Measurements from ENCODE around the gene SELENOI. TPM values are rescaled to one million over a fixed set of nuclear protein-coding genes. Genes with fewer than 3 reads are reported as not detected.
"Not testable (repeated sequence)": the region's sequence is repeated elsewhere in the genome, so short reads cannot be mapped to it uniquely, and the experiment has no call there.

The SELENOI gene
- total and polyA plus RNA-seq, 2 of the 4 experiments (the other 2 are of a cell fraction), result 5.1 to 25.1 TPM

DNA sequence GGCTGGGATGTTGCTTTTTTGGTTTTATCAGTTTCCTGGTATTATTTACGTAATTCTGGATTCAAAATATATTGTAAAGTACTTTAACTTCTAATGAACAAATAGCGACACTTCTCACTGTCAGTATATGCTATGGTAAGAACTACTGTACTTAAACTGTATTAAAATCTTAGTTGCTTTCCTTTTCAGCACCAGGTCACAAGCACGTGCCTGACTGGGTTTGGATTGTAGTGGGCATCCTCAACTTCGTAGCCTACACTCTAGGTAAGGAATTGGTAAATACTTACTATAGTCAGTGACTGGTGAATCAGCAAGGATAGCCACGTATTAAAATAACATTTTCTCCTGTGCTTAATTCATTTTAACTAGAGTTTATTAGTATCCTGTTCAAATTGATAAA, 21.0 kb downstream of the SELENOI start:
- no peak overlapping the region for H3K18ac ChIP-seq (ENCODE audit: low read depth, low read length)
- H2BK120ac ChIP-seq (ENCODE audit: low read depth, low read length), result no peak overlapping the region
- in situ Hi-C loops (cut with MboI; ENCODE audit: low sequenced_read_pairs) (no loop called here), intact Hi-C loops (cut with micrococcal nuclease) (no loop called here), dilution Hi-C loops (cut with HindIII; ENCODE audit: low sequenced_read_pairs, unreplicated experiment) (no loop called here)
- no peak overlapping the region for H3K4ac ChIP-seq (ENCODE audit: low read depth, low read length)
- no peak overlapping the region for H3K4me3 ChIP-seq (ENCODE audit: insufficient read depth, low read depth, low read length)
- H2AK9ac ChIP-seq (replicated peaks; ENCODE audit: low read depth, low read length, poor library complexity), result no peak overlapping the region
- no peaks in the 10 kb centered on the region for H3K4me1 ChIP-seq (ENCODE audit: control insufficient read depth, insufficient read depth, low read length)
- no peak overlapping the region for H2BK5ac ChIP-seq (ENCODE audit: low read depth, low read length, poor library complexity, severe bottlenecking)
- no peak overlapping the region for H3K56ac ChIP-seq (ENCODE audit: extremely low read depth, insufficient read depth, low read length)
- CTCF ChIA-PET, result no interaction called here
- no peak overlapping the region for H4K5ac ChIP-seq (ENCODE audit: low read depth, low read length)
- no peak overlapping the region for H2AFZ ChIP-seq (replicated peaks; ENCODE audit: low read length, poor library complexity)
- TF ChIP-seq POLR2A (IDR thresholded peaks at IDR 0.05; ENCODE audit: low read depth, low read length), result no peak
- TF ChIP-seq CEBPB (IDR thresholded peaks at IDR 0.05; ENCODE audit: low read depth, low read length), result no peak
- no peak for TF ChIP-seq MAZ (IDR thresholded peaks at IDR 0.05; ENCODE audit: borderline replicate concordance, low read depth, low read length)
- TF ChIP-seq MXI1 (IDR thresholded peaks at IDR 0.05; ENCODE audit: borderline replicate concordance, low read depth, low read length), result no peak
- no peak for TF ChIP-seq FOS (IDR thresholded peaks at IDR 0.05; ENCODE audit: low read depth, low read length)
- TF ChIP-seq SMC3 (IDR thresholded peaks at IDR 0.05; ENCODE audit: low read depth, low read length), result no peak
- no peak overlapping the region for H2BK15ac ChIP-seq (ENCODE audit: low read depth, low read length)
- no peak for ATAC-seq (ENCODE audit: low read depth)
- no peak overlapping the region for H3K27ac ChIP-seq (ENCODE audit: insufficient read depth, low read length)
- H3K79me1 ChIP-seq (ENCODE audit: low read depth in 1 of 2, low read length in 2 of 2), result peaks cover 6 to 16% of the 10 kb centered on the region in 2 experiments
- no peaks in the 10 kb centered on the region for H3K9me3 ChIP-seq (ENCODE audit: control insufficient read depth, insufficient read depth, low read length)
- no peaks in the 10 kb centered on the region for H3K27me3 ChIP-seq (ENCODE audit: control insufficient read depth, insufficient read depth, low read length)
- no peak overlapping the region for H4K8ac ChIP-seq (ENCODE audit: low read depth in 2 of 2, low read length in 2 of 2)
- no peak for DNase-seq
- no peak overlapping the region for H2BK20ac ChIP-seq (ENCODE audit: low read depth, low read length)
- H4K91ac ChIP-seq (ENCODE audit: insufficient read depth, low read depth, low read length), result no peak overlapping the region
- no peak overlapping the region for H3K4me2 ChIP-seq (ENCODE audit: low read depth, low read length)
- 0 out of 2 replicates have a peak, but pooled peaks cover 3% of the 10 kb centered on the region for H3K9me1 ChIP-seq (ENCODE audit: insufficient read depth, low read length)
- POLR2A ChIA-PET (ENCODE audit: unreplicated experiment), result no interaction called here
- no peak overlapping the region for H3K23ac ChIP-seq (ENCODE audit: low read depth, low read length)
- no peak overlapping the region for H3K14ac ChIP-seq (replicated peaks; ENCODE audit: low read depth, low read length)
- peaks cover 8% of the 10 kb centered on the region for H3K36me3 ChIP-seq (ENCODE audit: control insufficient read depth, insufficient read depth, low read length)
- no peak overlapping the region for H2AK5ac ChIP-seq (ENCODE audit: low read depth, low read length)
- BruUV-seq (replicated peaks), result no TSS peak
- peaks cover 6% of the 10 kb centered on the region; the same call in 1 of the 2 replicates for H4K20me1 ChIP-seq (ENCODE audit: insufficient read depth, low read length)
- WGBS, 2 experiments (ENCODE audit: extremely low coverage in 2 of 2, insufficient read length in 1 of 2), result no CpG with 5 or more reads among the region's 5 CpGs
- H3K9ac ChIP-seq (ENCODE audit: low read depth, low read length), result no peak overlapping the region

DNA sequence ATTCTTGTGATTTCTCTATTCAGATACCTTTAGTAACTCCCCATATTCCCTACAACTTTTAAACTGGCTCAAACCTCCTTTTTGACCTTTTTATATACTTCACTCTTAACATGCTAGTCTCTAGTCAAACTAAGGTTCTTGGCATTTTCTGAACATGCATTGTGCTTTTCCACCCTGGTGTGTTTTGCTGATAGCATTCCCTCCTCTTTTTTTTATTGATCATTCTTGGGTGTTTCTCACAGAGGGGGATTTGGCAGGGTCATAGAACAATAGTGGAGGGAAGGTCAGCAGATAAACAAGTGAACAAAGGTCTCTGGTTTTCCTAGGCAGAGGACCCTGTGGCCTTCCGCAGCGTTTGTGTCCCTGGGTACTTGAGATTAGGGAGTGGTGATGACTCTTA, 23.7 kb downstream of the SELENOI start:
- BruUV-seq (replicated peaks); H4K20me1 ChIP-seq (ENCODE audit: insufficient read depth, low read length); H2BK5ac ChIP-seq (ENCODE audit: low read depth, low read length, poor library complexity, severe bottlenecking); H2BK20ac ChIP-seq (ENCODE audit: low read depth, low read length); H3K27ac ChIP-seq (ENCODE audit: insufficient read depth, low read length); POLR2A ChIA-PET (ENCODE audit: unreplicated experiment); ATAC-seq (ENCODE audit: low read depth); H2AK9ac ChIP-seq (replicated peaks; ENCODE audit: low read depth, low read length, poor library complexity); H3K79me1 ChIP-seq (ENCODE audit: low read depth in 1 of 2, low read length in 2 of 2); H3K4ac ChIP-seq (ENCODE audit: low read depth, low read length); H2BK15ac ChIP-seq (ENCODE audit: low read depth, low read length); H3K9ac ChIP-seq (ENCODE audit: low read depth, low read length); H2AFZ ChIP-seq (replicated peaks; ENCODE audit: low read length, poor library complexity); DNase-seq; dilution Hi-C loops (cut with HindIII; ENCODE audit: low sequenced_read_pairs, unreplicated experiment); H3K18ac ChIP-seq (ENCODE audit: low read depth, low read length); H4K5ac ChIP-seq (ENCODE audit: low read depth, low read length); intact Hi-C loops (cut with micrococcal nuclease); CTCF ChIA-PET; H3K9me3 ChIP-seq (ENCODE audit: control insufficient read depth, insufficient read depth, low read length); H3K27me3 ChIP-seq (ENCODE audit: control insufficient read depth, insufficient read depth, low read length); H3K23ac ChIP-seq (ENCODE audit: low read depth, low read length); H3K4me1 ChIP-seq (ENCODE audit: control insufficient read depth, insufficient read depth, low read length); H3K56ac ChIP-seq (ENCODE audit: extremely low read depth, insufficient read depth, low read length); H3K14ac ChIP-seq (replicated peaks; ENCODE audit: low read depth, low read length); H3K36me3 ChIP-seq (ENCODE audit: control insufficient read depth, insufficient read depth, low read length); H3K9me1 ChIP-seq (ENCODE audit: insufficient read depth, low read length); H3K4me3 ChIP-seq (ENCODE audit: insufficient read depth, low read depth, low read length); H2AK5ac ChIP-seq (ENCODE audit: low read depth, low read length); H4K91ac ChIP-seq (ENCODE audit: insufficient read depth, low read depth, low read length); H3K4me2 ChIP-seq (ENCODE audit: low read depth, low read length); H4K8ac ChIP-seq (ENCODE audit: low read depth in 2 of 2, low read length in 2 of 2); H2BK120ac ChIP-seq (ENCODE audit: low read depth, low read length); in situ Hi-C loops (cut with MboI; ENCODE audit: low sequenced_read_pairs): not testable (repeated sequence)
- no CpG with 5 or more reads among the region's 2 CpGs for WGBS, 2 experiments (ENCODE audit: extremely low coverage in 2 of 2, insufficient read length in 1 of 2)
